Measurements from ENCODE around the gene DGKZ.
A peak's percentile ranks its signal among the peaks of the same experiment; 100 is the strongest.
"Not testable (repeated sequence)": the region's sequence is repeated elsewhere in the genome, so short reads cannot be mapped to it uniquely, and the experiment has no call there.

Gene DGKZ

GRCh38 chr11:46346886-46347636 is at the start of gene DGKZ:
Gene DGKZ (plus strand): TSS chr11:46347463. CDS start chr11:46347660, 197 bp downstream.
- no peaks in the 10 kb centered on the region for H3K9me3 Mint-ChIP-seq
- H3K27ac Mint-ChIP-seq: peak within 1 kb of the TSS; percentile 96
- peaks cover 84% of the 10 kb centered on the region for H3K4me1 Mint-ChIP-seq
- H3K36me3 Mint-ChIP-seq: no peaks in the 10 kb centered on the region
- peak within 1 kb of the TSS; percentile 97 for H3K4me3 Mint-ChIP-seq
- no peaks in the 10 kb centered on the region for H3K27me3 Mint-ChIP-seq

- H3K9me3 Mint-ChIP-seq: no peaks in the 10 kb centered on the region
- H3K27ac Mint-ChIP-seq: no peak overlapping the region
- H3K27me3 Mint-ChIP-seq: peaks cover 5% of the 10 kb centered on the region
- no peaks in the 10 kb centered on the region for H3K4me1 Mint-ChIP-seq
- H3K36me3 Mint-ChIP-seq: no peaks in the 10 kb centered on the region
- no peak overlapping the region for H3K4me3 Mint-ChIP-seq
Measured at GRCh38 chr11:46298699-46299433, 48.4 kb upstream of the DGKZ start.

DNA sequence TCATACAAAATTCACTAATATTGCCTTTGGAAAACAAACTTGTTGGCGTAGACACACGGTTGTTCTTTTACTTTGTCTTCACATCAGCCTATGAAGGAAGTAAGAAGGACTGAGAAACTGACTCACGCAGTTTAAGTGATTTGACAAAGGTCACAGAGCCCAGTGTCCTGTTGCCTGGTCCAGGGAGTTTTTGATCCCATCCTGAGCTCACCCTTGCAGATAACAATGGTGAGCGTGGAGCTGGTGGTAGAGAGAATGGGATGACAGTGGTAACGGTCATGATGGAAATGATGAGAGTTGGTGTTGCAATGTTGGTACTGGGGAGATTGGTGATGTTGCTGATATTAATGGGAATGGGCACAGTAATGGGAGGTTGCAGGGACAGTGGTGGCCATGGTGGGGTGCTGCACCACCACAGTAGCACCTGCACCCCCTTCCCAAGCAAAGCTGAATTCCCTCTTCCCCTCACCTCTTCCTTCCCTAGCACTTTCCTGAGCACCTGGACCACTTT is 47.8 kb upstream of the DGKZ start:
- Mint-ChIP-seq H3K27ac (peak overlapping the region; percentile 46), H3K27me3 (peaks cover 5% of the 10 kb centered on the region), H3K4me3 (no peak overlapping the region), H3K4me1 (no peaks in the 10 kb centered on the region), H3K36me3 (no peaks in the 10 kb centered on the region), H3K9me3 (no peaks in the 10 kb centered on the region)

GRCh38 chr11:46300270-46300669 is 47.0 kb upstream of the DGKZ start:
- no peak overlapping the region for H3K27ac Mint-ChIP-seq
- H3K9me3 Mint-ChIP-seq: no peaks in the 10 kb centered on the region
- H3K4me3 Mint-ChIP-seq: no peak overlapping the region
- H3K4me1 Mint-ChIP-seq: no peaks in the 10 kb centered on the region
- peaks cover 5% of the 10 kb centered on the region for H3K27me3 Mint-ChIP-seq
- H3K36me3 Mint-ChIP-seq: no peaks in the 10 kb centered on the region

DNA sequence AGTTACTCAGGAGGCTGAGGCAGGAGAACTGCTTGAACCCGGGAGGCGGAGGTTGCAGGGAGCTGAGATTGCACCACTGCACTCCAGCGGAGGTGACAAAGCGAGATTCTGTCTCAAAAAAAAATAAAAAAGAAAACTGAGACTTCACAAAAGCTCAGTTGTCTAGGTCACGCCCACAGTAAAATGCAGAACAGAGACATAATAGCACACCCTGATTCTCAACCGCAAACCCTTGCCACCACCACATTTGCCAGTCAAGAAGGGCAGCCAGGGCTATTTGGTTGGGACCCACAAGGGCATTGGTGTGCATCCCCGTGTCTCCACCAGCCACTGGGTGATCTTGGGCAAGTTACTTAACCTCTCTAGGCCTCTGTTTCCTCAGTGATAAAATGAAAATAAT is 44.4 kb upstream of the DGKZ start:
- no peaks in the 10 kb centered on the region for H3K9me3 Mint-ChIP-seq
- H3K27ac Mint-ChIP-seq: no peak overlapping the region
- peaks cover 3% of the 10 kb centered on the region for H3K27me3 Mint-ChIP-seq
- no peaks in the 10 kb centered on the region for H3K36me3 Mint-ChIP-seq
- H3K4me3 Mint-ChIP-seq: no peak overlapping the region
- H3K4me1 Mint-ChIP-seq: no peaks in the 10 kb centered on the region

GRCh38 chr11:46304036-46304435 is 43.2 kb upstream of the DGKZ start:
- H3K9me3 Mint-ChIP-seq, H3K4me1 Mint-ChIP-seq, H3K27ac Mint-ChIP-seq, H3K36me3 Mint-ChIP-seq, H3K4me3 Mint-ChIP-seq, H3K27me3 Mint-ChIP-seq: not testable (repeated sequence)

DNA sequence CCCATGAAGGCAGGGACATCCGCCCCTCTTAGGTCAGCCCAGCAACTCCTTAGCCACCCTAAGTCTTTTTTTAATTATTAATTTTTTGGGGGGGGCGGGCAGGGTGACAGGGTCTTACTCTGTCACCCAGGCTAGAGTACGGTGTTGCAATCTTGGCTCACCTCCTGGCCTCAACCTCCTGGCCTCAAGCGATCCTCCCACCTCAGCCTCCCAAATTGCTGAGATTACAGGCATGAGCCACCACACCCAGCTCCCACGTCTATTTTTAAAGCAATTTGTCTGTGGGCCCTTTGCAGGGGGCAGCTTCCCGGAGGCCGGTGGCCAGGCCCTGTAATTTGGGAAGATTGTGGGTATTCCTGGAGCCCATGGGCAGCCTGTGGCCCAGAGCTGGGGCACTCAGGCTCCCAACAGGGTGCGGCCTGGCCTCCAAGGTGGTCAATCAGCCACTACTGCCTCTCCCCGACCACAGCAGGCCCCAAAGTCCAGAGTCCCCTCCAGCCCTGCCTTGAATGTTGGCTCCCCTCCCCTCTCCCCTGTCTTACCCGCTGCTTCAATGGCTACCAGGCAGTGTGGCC is 42.6 kb upstream of the DGKZ start:
- H3K27ac Mint-ChIP-seq: no peak overlapping the region
- no peaks in the 10 kb centered on the region for H3K27me3 Mint-ChIP-seq
- H3K4me1 Mint-ChIP-seq: peaks cover 11% of the 10 kb centered on the region
- no peaks in the 10 kb centered on the region for H3K9me3 Mint-ChIP-seq
- H3K36me3 Mint-ChIP-seq: no peaks in the 10 kb centered on the region
- no peak overlapping the region for H3K4me3 Mint-ChIP-seq

DNA sequence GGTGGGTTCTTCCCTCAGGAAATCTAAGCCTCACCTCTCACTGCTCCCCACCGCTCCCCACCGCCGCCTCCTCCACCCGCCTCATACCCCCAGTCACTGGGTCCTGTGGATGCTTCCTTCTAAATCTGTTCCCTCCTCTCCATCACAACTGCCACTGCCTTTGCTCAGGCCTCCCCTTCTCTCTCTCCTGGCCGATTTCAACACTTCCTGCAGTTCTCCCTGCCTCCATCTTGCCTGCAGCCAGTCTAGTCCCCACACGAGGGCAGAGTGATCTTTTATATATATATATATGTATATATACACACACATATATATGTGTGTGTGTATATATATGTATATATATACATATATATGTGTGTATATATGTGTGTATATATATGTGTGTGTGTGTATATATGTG is 42.0 kb upstream of the DGKZ start:
- H3K4me1 Mint-ChIP-seq: peaks cover 11% of the 10 kb centered on the region
- H3K4me3 Mint-ChIP-seq: no peak overlapping the region
- H3K9me3 Mint-ChIP-seq: no peaks in the 10 kb centered on the region
- no peaks in the 10 kb centered on the region for H3K27me3 Mint-ChIP-seq
- no peak overlapping the region for H3K27ac Mint-ChIP-seq
- no peaks in the 10 kb centered on the region for H3K36me3 Mint-ChIP-seq

GRCh38 chr11:46306296-46306853 is 40.9 kb upstream of the DGKZ start:
- no peaks in the 10 kb centered on the region for H3K27me3 Mint-ChIP-seq
- H3K27ac Mint-ChIP-seq: no peak overlapping the region
- H3K36me3 Mint-ChIP-seq: no peaks in the 10 kb centered on the region
- peaks cover 11% of the 10 kb centered on the region for H3K4me1 Mint-ChIP-seq
- H3K4me3 Mint-ChIP-seq: no peak overlapping the region
- no peaks in the 10 kb centered on the region for H3K9me3 Mint-ChIP-seq

DNA sequence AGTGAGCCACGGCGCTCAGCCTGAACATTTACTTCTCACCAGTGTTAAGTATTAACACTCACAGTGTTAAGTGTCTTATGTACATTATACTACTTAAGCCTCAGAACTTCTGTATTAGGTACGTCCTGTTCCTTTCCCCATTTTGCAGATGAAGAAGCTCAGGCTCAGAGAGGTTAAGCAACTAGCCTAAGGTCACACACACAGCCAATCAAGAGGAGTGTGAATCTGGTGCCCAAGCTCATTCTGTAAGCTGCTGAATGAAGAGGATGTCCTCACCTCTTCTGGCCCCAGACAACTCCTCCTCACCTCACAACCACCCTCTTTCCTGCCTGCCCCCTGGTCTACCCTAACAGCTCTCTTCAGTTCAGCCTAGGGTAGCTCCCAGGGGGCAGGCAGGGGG is 39.9 kb upstream of the DGKZ start:
- H3K27ac Mint-ChIP-seq: no peak overlapping the region
- H3K36me3 Mint-ChIP-seq: no peaks in the 10 kb centered on the region
- H3K27me3 Mint-ChIP-seq: no peaks in the 10 kb centered on the region
- no peak overlapping the region for H3K4me3 Mint-ChIP-seq
- H3K9me3 Mint-ChIP-seq: no peaks in the 10 kb centered on the region
- peaks cover 11% of the 10 kb centered on the region for H3K4me1 Mint-ChIP-seq

- Mint-ChIP-seq H3K4me3 (no peak overlapping the region), H3K4me1 (peaks cover 11% of the 10 kb centered on the region), H3K36me3 (no peaks in the 10 kb centered on the region), H3K27ac (no peak overlapping the region), H3K9me3 (no peaks in the 10 kb centered on the region), H3K27me3 (no peaks in the 10 kb centered on the region)
Measured at GRCh38 chr11:46307785-46308341, 39.4 kb upstream of the DGKZ start.

GRCh38 chr11:46308631-46309419 is 38.4 kb upstream of the DGKZ start:
- H3K36me3 Mint-ChIP-seq: no peaks in the 10 kb centered on the region
- H3K4me1 Mint-ChIP-seq: peaks cover 11% of the 10 kb centered on the region
- no peak overlapping the region for H3K4me3 Mint-ChIP-seq
- no peaks in the 10 kb centered on the region for H3K27me3 Mint-ChIP-seq
- no peak overlapping the region for H3K27ac Mint-ChIP-seq
- no peaks in the 10 kb centered on the region for H3K9me3 Mint-ChIP-seq

- Mint-ChIP-seq H3K36me3 (no peaks in the 10 kb centered on the region), H3K4me3 (no peak overlapping the region), H3K27ac (no peak overlapping the region), H3K4me1 (peaks cover 11% of the 10 kb centered on the region), H3K9me3 (no peaks in the 10 kb centered on the region), H3K27me3 (no peaks in the 10 kb centered on the region)
Measured at GRCh38 chr11:46309814-46310259, 37.4 kb upstream of the DGKZ start.

DNA sequence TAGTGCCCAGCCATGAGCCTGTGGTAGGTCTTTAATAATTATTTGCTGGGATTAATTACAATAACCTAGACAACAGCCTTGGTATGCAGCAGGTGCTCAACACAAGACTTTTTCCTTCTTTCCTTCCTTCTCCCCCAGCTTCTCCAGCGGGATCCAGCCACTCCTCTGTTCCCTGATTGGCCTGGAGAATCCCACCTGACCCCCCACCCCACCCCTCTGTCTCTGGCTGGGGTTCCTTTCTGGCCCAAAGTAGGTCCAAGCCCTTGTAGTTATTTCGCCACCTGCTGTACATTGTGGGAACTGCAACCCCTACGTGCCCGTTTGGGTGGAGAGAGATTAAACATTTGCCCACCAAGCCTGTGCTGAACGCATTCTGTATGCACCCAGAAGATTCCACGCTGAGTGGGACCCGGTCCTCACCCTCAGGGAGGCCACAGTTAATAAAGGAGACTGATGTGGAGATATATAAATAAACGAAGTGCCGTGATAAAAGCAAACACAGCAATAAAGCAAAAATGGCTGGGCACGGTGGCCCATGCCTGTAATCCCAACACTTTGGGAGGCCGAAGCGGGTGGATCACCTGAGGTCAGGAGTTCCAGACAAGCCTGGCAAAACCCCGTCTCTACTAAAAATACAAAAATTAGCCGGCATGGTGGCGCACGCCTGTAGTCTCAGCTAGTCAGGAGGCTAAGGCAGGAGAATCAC is 32.1 kb upstream of the DGKZ start:
- Mint-ChIP-seq H3K4me1 (peaks cover 25% of the 10 kb centered on the region), H3K27ac (peak overlapping the region; percentile 71), H3K9me3 (no peaks in the 10 kb centered on the region), H3K27me3 (no peaks in the 10 kb centered on the region), H3K4me3 (no peak overlapping the region), H3K36me3 (no peaks in the 10 kb centered on the region)

Data from activated naive CD4-positive, alpha-beta T cell treated with anti-CD3 and anti-CD28 coated beads, Interleukin-2, amount 50 U/mL, for 24 hours (primary cell).